K562 (cell line): ENCODE results near the gene EXOC3. TPM values are rescaled to one million over a fixed set of nuclear protein-coding genes. Genes with fewer than 3 reads are reported as not detected.

ENCODE experiments used
- ATAC-seq: fragments of 200-7000 bp; cut with Tn5 transposase; 3 replicates; pipeline ENCODE4 v1.9.1; 2020; ENCODE audit warnings: moderate library complexity
- Bru-seq: library from RNA; stranded (reverse); fragments of 400-500 nt; gene quantifications from one replicate; lab custom pipeline; 2021; lab: Mats Ljungman, UMichigan
- BruChase-seq, 2 experiments: library from RNA; stranded (reverse); fragments of 400-500 nt; gene quantifications; one replicate each; lab custom pipeline; 2021; lab: Mats Ljungman, UMichigan
- BruUV-seq: library from RNA; stranded (reverse); fragments of 400-500 nt; replicated peaks from 2 replicates; lab custom pipeline; 2021; lab: Mats Ljungman, UMichigan
- CTCF ChIA-PET: fragments of 300-600 bp; formaldehyde crosslinking; extraction: SDS; loops from one replicate; lab custom pipeline; 2021; ENCODE audit warnings: low intra/inter-chr PET ratio; lab: Yijun Ruan, JAX
- POLR2A ChIA-PET: fragments of 300-600, 350-650 bp; sonication (Branson Sonifier 250); formaldehyde crosslinking; extraction: SDS; loops from one replicate; lab custom pipeline; 2021; ENCODE audit warnings: antibody characterized with exemption, inconsistent platforms; lab: Yijun Ruan, JAX
- DNase-seq, 4 experiments: peaks; one replicate each; pipeline versions ENCODE4 v3.0.0 to v3.0.0-alpha.2; 2011 to 2018; ENCODE audit warnings: low spot score in 3 of 4, mixed read lengths in 3 of 4; ENCODE audit errors: extremely low read depth in 1 of 4
- FAIRE-seq: peaks from 2 replicates; lab custom pipeline; 2011; peaks lifted over from hg19 to GRCh38; lab: Jason Lieb, UNC
- H2AFZ ChIP-seq: 2 replicates; pipeline ENCODE4 v1.6.0; 2011; ENCODE audit warnings: low read depth, low read length, control low read depth, inconsistent platforms
- H3K27ac ChIP-seq: fragments of 200-600 bp; 3 replicates; pipeline ENCODE4 v1.8.0; 2011; ENCODE audit warnings: low read depth, mild to moderate bottlenecking, control low read depth, inconsistent platforms, low read length, moderate library complexity, mixed read lengths; ENCODE audit errors: extremely low read depth
- H3K27me3 ChIP-seq, 2 experiments: fragments of 300-600 bp in 1 of 2; 2 replicates in 1 of 2; 3 replicates in 1 of 2; pipeline versions ENCODE4 v1.6.0 to v1.8.0; 2011; ENCODE audit warnings: inconsistent platforms in 2 of 2, low read length in 2 of 2, mild to moderate bottlenecking in 1 of 2, mixed read lengths in 1 of 2, moderate library complexity in 1 of 2; ENCODE audit not compliant: control insufficient read depth in 2 of 2, insufficient read depth in 2 of 2
- H3K36me3 ChIP-seq: fragments of 300-600 bp; 3 replicates; pipeline ENCODE4 v1.8.0; 2011; ENCODE audit warnings: mild to moderate bottlenecking, low read length, inconsistent platforms; ENCODE audit not compliant: control insufficient read depth, insufficient read depth
- H3K4me1 ChIP-seq, 2 experiments: fragments of 200-600 bp in 1 of 2; replicated peaks in 1 of 2; 2 replicates in 1 of 2; 3 replicates in 1 of 2; pipeline versions ENCODE4 v1.5.1 to v1.8.0; 2011; ENCODE audit warnings: inconsistent platforms in 2 of 2, low read length in 2 of 2, mild to moderate bottlenecking in 1 of 2, mixed read lengths in 1 of 2, moderate library complexity in 1 of 2; ENCODE audit not compliant: control insufficient read depth in 2 of 2, insufficient read depth in 2 of 2
- H3K4me2 ChIP-seq: 2 replicates; pipeline ENCODE4 v1.6.1; 2011; ENCODE audit warnings: low read length, control low read depth, inconsistent platforms, mixed read lengths; ENCODE audit not compliant: insufficient read depth
- H3K4me3 ChIP-seq: fragments of 200-600 bp; sonication (generic), shearing (Covaris generic); 2 replicates; pipeline ENCODE4 v1.5.1; 2016; ENCODE audit warnings: control low read depth, inconsistent platforms
- H3K79me2 ChIP-seq: fragments of 200-600 bp; 3 replicates; pipeline ENCODE4 v1.8.0; 2011; ENCODE audit warnings: low read length, inconsistent platforms; ENCODE audit not compliant: control insufficient read depth, insufficient read depth
- H3K9ac ChIP-seq, 2 experiments: 2 replicates each; pipeline versions ENCODE4 v1.6.0 to v1.6.1; 2011; ENCODE audit warnings: low read depth in 2 of 2, low read length in 2 of 2, control low read depth in 1 of 2, inconsistent platforms in 1 of 2, mild to moderate bottlenecking in 1 of 2, mixed read lengths in 1 of 2; ENCODE audit not compliant: insufficient read depth in 1 of 2
- H3K9me1 ChIP-seq: one replicate; pipeline ENCODE4 v1.6.0; 2011; ENCODE audit warnings: inconsistent platforms, mild to moderate bottlenecking, low read length, moderate library complexity; ENCODE audit not compliant: control insufficient read depth, insufficient read depth
- H3K9me3 ChIP-seq: replicated peaks from 2 replicates; pipeline ENCODE4 v1.5.1; 2011; ENCODE audit warnings: low read depth, low read length, inconsistent platforms; ENCODE audit not compliant: control insufficient read depth, insufficient read depth
- H4K20me1 ChIP-seq: replicated peaks from 2 replicates; pipeline ENCODE4 v1.6.1; 2011; ENCODE audit warnings: low read length, inconsistent platforms, mixed read lengths; ENCODE audit not compliant: control insufficient read depth, insufficient read depth
- CBFA2T3 ChIP-seq: fragments of 450-650 bp; IDR thresholded peaks from 2 replicates; pipeline ENCODE4 v1.6.1; 2017
- CHD1 ChIP-seq: fragments of 200-600 bp; sonication (generic); IDR thresholded peaks from one replicate; pipeline ENCODE4 v1.6.1; 2012; ENCODE audit warnings: mild to moderate bottlenecking, moderate library complexity, low read length, inconsistent platforms
- FOS ChIP-seq: IDR thresholded peaks from 3 replicates; pipeline ENCODE4 v1.6.1; 2011; ENCODE audit not compliant: insufficient read length; ENCODE audit errors: extremely low read depth
- GATAD2A ChIP-seq: fragments of 450-650 bp; IDR thresholded peaks from 2 replicates; pipeline ENCODE4 v1.6.1; 2017
- NCOA4 ChIP-seq: fragments of 450-650 bp; IDR thresholded peaks from 2 replicates; pipeline ENCODE4 v1.6.1; 2018; ENCODE audit warnings: mild to moderate bottlenecking; ENCODE audit not compliant: partially characterized antibody
- NFE2 ChIP-seq: IDR thresholded peaks from 2 replicates; pipeline ENCODE4 v1.6.1; 2014; ENCODE audit warnings: antibody characterized with exemption, low read depth
- NFRKB ChIP-seq: fragments of 450-650 bp; IDR thresholded peaks from 2 replicates; pipeline ENCODE4 v1.6.1; 2016; ENCODE audit warnings: low read depth
- PRPF4 ChIP-seq: fragments of 200-400 bp; formaldehyde crosslinking; IDR thresholded peaks from one replicate; pipeline ENCODE4 v1.6.1; 2017; ENCODE audit warnings: low read length, low read depth, mild to moderate bottlenecking; ENCODE audit not compliant: insufficient read depth, poor library complexity, severe bottlenecking
- ZNF121 ChIP-seq: sonication (generic); formaldehyde crosslinking; conservative IDR thresholded peaks from 2 replicates; pipeline ENCODE4 v1.8.0; 2022; ENCODE audit warnings: missing genetic modification reagents
- WGBS: fragments of 100-300 bp; shearing (Covaris generic); methylation state at CpG from one replicate; pipeline ENCODE4 v1.1.6; 2016; ENCODE audit warnings: low coverage, mixed read lengths; ENCODE audit not compliant: insufficient coverage; ENCODE audit errors: missing lambda C conversion rate; 5-methylcytosine and 5-hydroxymethylcytosine counted together
- in situ Hi-C: fragments of 300-500 bp; cut with MboI; formaldehyde crosslinking; loops from 4 replicates; pipeline ENCODE4 v1.15.0; 2018; ENCODE audit warnings: inconsistent platforms, mixed read lengths
- intact Hi-C: fragments of 100-400 bp; cut with micrococcal nuclease; formaldehyde crosslinking; loops from 2 replicates; pipeline ENCODE4 v1.14.2; 2022
- long read RNA-seq, 3 experiments: library from polyadenylated mRNA in 2 of 3; library from RNA in 1 of 3; unstranded in 2 of 3; stranded (forward) in 1 of 3; transcript quantifications; one replicate each; pipeline ENCODE4 v2.0.0, GENCODE V29; 2019 to 2022
- polyA minus RNA-seq, 3 experiments: library from RNA; depleted of rRNA, polyadenylated mRNA; stranded (reverse); fragments of >200 nt; gene quantifications; 2 replicates each; pipeline ENCODE4 v1.2.3, GENCODE V29; 2011
- polyA plus RNA-seq, 8 experiments: library from polyadenylated mRNA; depleted of rRNA in 4 of 8; stranded (reverse) in 5 of 8; unstranded in 3 of 8; fragments of >200 nt; fragmentation: Nextera tagmentation in 2 of 8; fragmentation: Illumina TruSeq in 1 of 8; extraction: Ambion mirVana in 2 of 8; extraction: Trizol in 1 of 8; gene quantifications; 2 replicates each; pipeline versions ENCODE4 v1.2.1 to v1.2.3, GENCODE V29; 2011 to 2014; ENCODE audit warnings: inconsistent platforms in 1 of 8, missing spikeins in 1 of 8
- total RNA-seq, 7 experiments: library from RNA; depleted of rRNA in 6 of 7; stranded (reverse); fragments of >200 nt in 6 of 7; fragmentation: Illumina TruSeq in 2 of 7; extraction: Trizol in 2 of 7; gene quantifications; 2 replicates each; pipeline versions ENCODE4 v1.2.1 to v1.2.3, GENCODE V29; 2011 to 2021; ENCODE audit warnings: low replicate concordance in 1 of 7
- TF ChIP-seq, protein P1 (sequence below): fragments of 250-450 bp; sonication (Bioruptor Pico); IDR thresholded peaks from 2 replicates; pipeline ENCODE4 v1.8.0; 2022; ENCODE audit warnings: moderate library complexity, mild to moderate bottlenecking, inconsistent platforms
- TF ChIP-seq, protein P2 (sequence below), 2 experiments: fragments of 250-450 bp in 1 of 2; fragments of 450-650 bp in 1 of 2; sonication (Bioruptor Pico) in 1 of 2; IDR thresholded peaks; 2 replicates each; pipeline versions ENCODE4 v1.6.1 to v1.8.0; 2016 to 2021; ENCODE audit warnings: mild to moderate bottlenecking in 2 of 2, moderate library complexity in 2 of 2, missing compliant biosample characterization in 1 of 2, missing genetic modification characterization in 1 of 2

Gene EXOC3
- 103 and 177 TPM in 2 replicates for total RNA-seq (2011; cell fraction: chromatin; rRNA removed; ENCODE audit: low replicate concordance)
- 66.8 and 69.0 TPM in 2 replicates for total RNA-seq (2011; cell fraction: nucleolus; rRNA removed)
- 75.2 and 79.0 TPM in 2 replicates for total RNA-seq (2011; cell fraction: nucleoplasm; rRNA removed)
- total RNA-seq (2014; rRNA removed) (22.4 and 27.5 TPM in 2 replicates), total RNA-seq (2014; rRNA removed; fragmentation: Illumina TruSeq; extraction: Trizol) (13.9 and 16.5 TPM in 2 replicates), total RNA-seq (2015; rRNA removed; fragmentation: Illumina TruSeq; extraction: Trizol) (22.4 and 22.9 TPM in 2 replicates), total RNA-seq (2021) (41.0 and 41.9 TPM in 2 replicates), polyA plus RNA-seq (2011; rRNA removed) (15.5 and 18.8 TPM in 2 replicates), polyA plus RNA-seq (2014; fragmentation: Illumina TruSeq; extraction: Trizol) (22.9 and 25.8 TPM in 2 replicates), polyA plus RNA-seq (2014; fragmentation: Nextera tagmentation; extraction: Ambion mirVana) (1 to 10 TPM; 1.4 to 3.7 TPM), polyA plus RNA-seq (2014; rRNA removed) (25.6 and 26.4 TPM in 2 replicates), polyA minus RNA-seq (2011; rRNA and poly(A)+ RNA removed) (13.4 and 17.1 TPM in 2 replicates), Bru-seq, nascent RNA (percentile 77 among the genes with signal in this experiment), BruChase-seq, experiment 1, labeled RNA remaining after a 2-hour chase (percentile 80 among the genes with signal in this experiment), BruChase-seq, experiment 2, labeled RNA remaining after a 6-hour chase (percentile 82 among the genes with signal in this experiment)
- 12.0 and 15.7 TPM in 2 replicates for polyA plus RNA-seq (2011; cell fraction: cytosol; rRNA removed)
- polyA plus RNA-seq (2011; cell fraction: nucleus; rRNA removed): 37.6 and 54.4 TPM in 2 replicates
- 34.5 and 78.0 TPM in 2 replicates for polyA plus RNA-seq (2012)
- 14.6 and 14.7 TPM in 2 replicates for polyA minus RNA-seq (2011; cell fraction: cytosol; rRNA and poly(A)+ RNA removed)
- polyA minus RNA-seq (2011; cell fraction: nucleus; rRNA and poly(A)+ RNA removed): 18.3 and 25.2 TPM in 2 replicates
- long read RNA-seq, experiment 1, transcript EXOC3-201 (12 exons, 2,682 nt): minor isoform, 7 of 76 reads
- long read RNA-seq, experiment 1, transcript EXOC3-209 (13 exons, 2,825 nt): major isoform, 25 of 76 reads
- long read RNA-seq, experiment 1, partial matches to known transcripts: 27 of 76 reads
- long read RNA-seq, experiment 1, other reads (novel, unspliced or antisense): 16 of 76 reads
- long read RNA-seq, experiment 2, transcript EXOC3-209 (13 exons, 2,825 nt): minor isoform, 5 of 38 reads
- long read RNA-seq, experiment 2, transcript EXOC3-201 (12 exons, 2,682 nt): major isoform, 7 of 38 reads
- long read RNA-seq, experiment 2, partial matches to known transcripts: 22 of 38 reads
- long read RNA-seq, experiment 2, other reads (novel, unspliced or antisense): 4 of 38 reads
- long read RNA-seq, experiment 3, partial matches to known transcripts: 9 of 15 reads
- long read RNA-seq, experiment 3, other reads (novel, unspliced or antisense): 3 of 15 reads

DNA sequence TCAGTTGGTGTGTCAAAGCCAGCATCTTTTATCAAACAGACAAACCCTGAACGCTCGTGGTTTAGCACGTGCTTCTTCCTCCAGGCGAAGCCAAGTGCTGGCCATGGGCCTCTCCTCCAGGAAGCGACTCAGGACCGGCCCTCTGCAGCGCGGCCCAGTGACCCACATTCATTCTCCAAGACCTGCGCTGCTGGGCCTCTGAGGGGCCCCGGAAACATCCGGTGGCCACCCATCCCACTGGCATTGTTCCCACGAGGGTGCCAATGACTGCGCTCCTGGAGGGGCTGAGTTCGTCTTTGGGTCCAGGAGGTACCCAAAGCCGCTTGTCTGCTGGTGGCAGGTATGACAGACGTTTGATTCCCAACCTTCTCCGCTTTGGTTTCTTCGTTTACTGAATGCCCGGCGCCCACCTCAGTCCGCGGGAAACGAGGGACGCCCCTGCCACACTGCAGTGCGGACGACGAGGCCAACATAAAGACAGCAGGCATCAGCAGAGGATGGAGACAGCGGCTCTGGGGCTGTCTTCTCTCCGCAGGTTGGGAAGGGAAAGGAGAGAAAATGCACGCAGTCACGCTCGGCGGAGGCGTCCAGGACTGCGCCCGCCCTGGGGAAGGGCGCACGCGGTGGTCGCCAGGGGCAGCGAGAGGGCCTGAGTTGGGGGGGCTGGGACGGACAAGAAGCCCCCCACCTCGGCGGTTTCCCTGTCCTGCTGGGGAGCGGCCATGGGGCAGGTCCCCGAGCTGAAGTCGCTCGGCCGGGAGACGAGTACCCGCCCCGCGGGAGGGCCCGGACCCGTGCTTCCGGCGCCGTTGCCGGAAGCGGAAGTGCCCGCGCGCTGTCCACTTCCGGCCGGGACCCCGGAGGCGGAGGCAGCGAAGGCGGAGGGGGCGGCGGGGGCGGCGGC is at the start of gene EXOC3:
Gene EXOC3 (plus strand): TSS at position 842 of the 904 bp plus-strand sequence. CDS start 3,030 bp downstream, outside the sequence.
- TSS peak; percentile 90 for BruUV-seq
- Histone ChIP-seq H3K27ac (peak within 1 kb of the TSS; percentile 84), H3K9ac (peak within 1 kb of the TSS; percentile 87 to 95), H3K4me1 (peaks cover 17 to 44% of the 10 kb centered on the region in 2 experiments; a peak in 4 of 5 replicates), H3K9me1 (peaks cover 13% of the 10 kb centered on the region), H2AFZ (peak within 1 kb of the TSS; percentile 96), H3K36me3 (peaks cover 20% of the 10 kb centered on the region), H4K20me1 (no peaks in the 10 kb centered on the region; the same call in 1 of the 2 replicates), H3K79me2 (peaks cover 30% of the 10 kb centered on the region), H3K27me3 (0 out of 5 replicates have a peak, but pooled peaks cover 0 to under 1% of the 10 kb centered on the region in 2 experiments), H3K4me3 (peak within 1 kb of the TSS; percentile 73), H3K9me3 (no peaks in the 10 kb centered on the region), H3K4me2 (peak within 1 kb of the TSS; percentile 100)
- POLR2A ChIA-PET: interaction anchor here (0.6 kb wide), 1 partner anchor 131 kb away, joined by 3 read pairs; no protein-coding TSS in a partner anchor
- WGBS: 6% methylated on average over 65 of the region's 73 CpGs
- no peak for FAIRE-seq
- CTCF ChIA-PET: interaction anchor here (0.6 kb wide), 1 partner anchor 262 kb away, joined by 3 read pairs; no protein-coding TSS in a partner anchor
- in situ Hi-C loops: no loop called here
- DNase-seq: peak; percentile 89 to 98 (median 96)
- ATAC-seq: peak; percentile 96
- intact Hi-C loops: no loop called here
- TF ChIP-seq NCOA4 (no peak), NFE2 (no peak), CHD1 (no peak), GATAD2A (peak; percentile 41; the same call in 1 of the 2 replicates), FOS (no peak), CBFA2T3 (no peak), NFRKB (no peak), ZNF121 (CRISPR knock-in tag) (no peak), PRPF4 (no peak)
- TF ChIP-seq, protein P1, sequence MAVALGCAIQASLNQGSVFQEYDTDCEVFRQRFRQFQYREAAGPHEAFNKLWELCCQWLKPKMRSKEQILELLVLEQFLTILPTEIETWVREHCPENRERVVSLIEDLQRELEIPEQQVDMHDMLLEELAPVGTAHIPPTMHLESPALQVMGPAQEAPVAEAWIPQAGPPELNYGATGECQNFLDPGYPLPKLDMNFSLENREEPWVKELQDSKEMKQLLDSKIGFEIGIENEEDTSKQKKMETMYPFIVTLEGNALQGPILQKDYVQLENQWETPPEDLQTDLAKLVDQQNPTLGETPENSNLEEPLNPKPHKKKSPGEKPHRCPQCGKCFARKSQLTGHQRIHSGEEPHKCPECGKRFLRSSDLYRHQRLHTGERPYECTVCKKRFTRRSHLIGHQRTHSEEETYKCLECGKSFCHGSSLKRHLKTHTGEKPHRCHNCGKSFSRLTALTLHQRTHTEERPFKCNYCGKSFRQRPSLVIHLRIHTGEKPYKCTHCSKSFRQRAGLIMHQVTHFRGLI (CRISPR knock-in tag): no peak
- TF ChIP-seq, protein P2, sequence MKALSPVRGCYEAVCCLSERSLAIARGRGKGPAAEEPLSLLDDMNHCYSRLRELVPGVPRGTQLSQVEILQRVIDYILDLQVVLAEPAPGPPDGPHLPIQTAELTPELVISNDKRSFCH (CRISPR knock-in tag; IDR thresholded peaks at IDR 0.05): no peak
- TF ChIP-seq, protein P2 (tag; IDR thresholded peaks at IDR 0.05): no peak
